Activated CD8-positive, alpha-beta memory T cell treated with anti-CD3 and anti-CD28 coated beads for 36 hours (primary cell): Measurements from ENCODE around the gene NEUROG1. TPM values are rescaled to one million over a fixed set of nuclear protein-coding genes. Genes with fewer than 3 reads are reported as not detected.
"Not testable (repeated sequence)": the region's sequence is repeated elsewhere in the genome, so short reads cannot be mapped to it uniquely, and the experiment has no call there.

Source experiments
- CTCF ChIA-PET: fragments of 350-600 bp; sonication (Branson Sonifier 250); formaldehyde crosslinking; loops from one replicate; lab custom pipeline; 2021; ENCODE audit warnings: antibody characterized with exemption; lab: Charles Lee
- POLR2A ChIA-PET: fragments of 350-600 bp; sonication (Branson Sonifier 250); formaldehyde crosslinking; loops from one replicate; lab custom pipeline; 2021; ENCODE audit warnings: antibody characterized with exemption; lab: Charles Lee
- total RNA-seq, 2 experiments: library from RNA; stranded (reverse); gene quantifications; one replicate each; pipeline ENCODE4 v1.2.3, GENCODE V29; 2021

Gene NEUROG1
- total RNA-seq, 2 experiments from 2014 or later = not detected

- ChIA-PET POLR2A (no interaction called here), CTCF (no interaction called here)
Observed at GRCh38 chr5:135545099-135545498, 9.3 kb upstream of the NEUROG1 start.

- ChIA-PET CTCF (no interaction called here), POLR2A (no interaction called here)
Observed at GRCh38 chr5:135543485-135544304, 7.9 kb upstream of the NEUROG1 start.

GRCh38 chr5:135543001-135543484, 7.3 kb upstream of the NEUROG1 start:
- CTCF ChIA-PET = no interaction called here
- POLR2A ChIA-PET = no interaction called here

GRCh38 chr5:135541807-135542502, 6.2 kb upstream of the NEUROG1 start:
- ChIA-PET POLR2A (no interaction called here), CTCF (interaction anchor here (3.5 kb wide), 1 partner anchor 9 kb away, joined by 15 read pairs; no protein-coding TSS in a partner anchor)

- ChIA-PET CTCF (interaction anchor here (0.8 to 3.5 kb wide), 2 partner anchors 11 to 27 kb away, joined by 3 to 15 read pairs; no protein-coding TSS in a partner anchor), POLR2A (no interaction called here)
Observed at GRCh38 chr5:135539430-135540005, 3.8 kb upstream of the NEUROG1 start.

GRCh38 chr5:135538261-135538660, 2.5 kb upstream of the NEUROG1 start:
- CTCF ChIA-PET = no interaction called here
- POLR2A ChIA-PET = no interaction called here

GRCh38 chr5:135537745-135538144, 2.0 kb upstream of the NEUROG1 start:
- CTCF ChIA-PET = no interaction called here
- POLR2A ChIA-PET = no interaction called here

- POLR2A ChIA-PET = no interaction called here
- CTCF ChIA-PET = no interaction called here
Observed at GRCh38 chr5:135537271-135537670, 1.5 kb upstream of the NEUROG1 start.

GRCh38 chr5:135535420-135535819, 344 bp downstream of the NEUROG1 start:
- POLR2A ChIA-PET = no interaction called here
- CTCF ChIA-PET = no interaction called here

GRCh38 chr5:135534609-135535419, 950 bp downstream of the NEUROG1 start:
- ChIA-PET CTCF (no interaction called here), POLR2A (no interaction called here)

GRCh38 chr5:135533794-135534193, 2.0 kb downstream of the NEUROG1 start:
- ChIA-PET POLR2A (no interaction called here), CTCF (no interaction called here)

GRCh38 chr5:135533334-135533733, 2.4 kb downstream of the NEUROG1 start:
- ChIA-PET POLR2A (no interaction called here), CTCF (no interaction called here)

- CTCF ChIA-PET, POLR2A ChIA-PET: not testable (repeated sequence)
Observed at GRCh38 chr5:135529576-135529975, 6.2 kb downstream of the NEUROG1 start.

GRCh38 chr5:135526924-135527323, 8.8 kb downstream of the NEUROG1 start:
- POLR2A ChIA-PET = no interaction called here
- CTCF ChIA-PET = no interaction called here

- ChIA-PET POLR2A (no interaction called here), CTCF (interaction anchor here (1.3 to 1.7 kb wide), 2 partner anchors 13 to 56 kb away, joined by 3 to 4 read pairs; no protein-coding TSS in a partner anchor)
Observed at GRCh38 chr5:135521964-135522363, 13.8 kb downstream of the NEUROG1 start.

- ChIA-PET POLR2A (no interaction called here), CTCF (no interaction called here)
Observed at GRCh38 chr5:135517631-135518030, 18.1 kb downstream of the NEUROG1 start.

GRCh38 chr5:135514116-135514515, 21.6 kb downstream of the NEUROG1 start:
- ChIA-PET POLR2A (no interaction called here), CTCF (interaction anchor here (0.7 kb wide), 1 partner anchor 53 kb away, joined by 3 read pairs; no protein-coding TSS in a partner anchor)

- ChIA-PET POLR2A (no interaction called here), CTCF (no interaction called here)
Observed at GRCh38 chr5:135511761-135512575, 23.8 kb downstream of the NEUROG1 start.
